IMR-90 (cell line): ENCODE data around the gene HDAC10. TPM values are rescaled to one million over a fixed set of nuclear protein-coding genes. Genes with fewer than 3 reads are reported as not detected.

ENCODE experiments used
- ATAC-seq: fragments of 200-7000 bp; cut with Tn5 transposase; 2 replicates; pipeline ENCODE4 v1.9.1; 2020; ENCODE audit warnings: low read depth, mild to moderate bottlenecking, moderate library complexity
- BruUV-seq: library from RNA; stranded (reverse); fragments of 400-500 nt; replicated peaks from 2 replicates; lab custom pipeline; 2021; lab: Mats Ljungman, UMichigan
- CTCF ChIA-PET: fragments of 300-600 bp; formaldehyde crosslinking; extraction: SDS; loops from one replicate; lab custom pipeline; 2021; ENCODE audit warnings: antibody characterized with exemption; lab: Yijun Ruan, JAX
- POLR2A ChIA-PET: fragments of 300-600 bp; sonication (Branson Sonifier 250); formaldehyde crosslinking; loops from one replicate; lab custom pipeline; 2022; ENCODE audit warnings: antibody characterized with exemption; ENCODE audit not compliant: unreplicated experiment; lab: Charles Lee
- DNase-seq: peaks from one replicate; pipeline ENCODE4 v3.0.0; 2013
- H2AFZ ChIP-seq: replicated peaks from 2 replicates; pipeline ENCODE3; 2013; ENCODE audit warnings: low read length, mild to moderate bottlenecking; ENCODE audit not compliant: poor library complexity
- H2AK5ac ChIP-seq: 2 replicates; pipeline ENCODE4 v1.6.1; 2013; ENCODE audit warnings: low read depth, low read length, inconsistent platforms
- H2AK9ac ChIP-seq: replicated peaks from 2 replicates; pipeline ENCODE3; 2013; ENCODE audit warnings: mild to moderate bottlenecking, low read depth, low read length, moderate library complexity; ENCODE audit not compliant: poor library complexity
- H2BK120ac ChIP-seq: 2 replicates; pipeline ENCODE4 v1.6.1; 2013; ENCODE audit warnings: low read depth, low read length, inconsistent platforms
- H2BK15ac ChIP-seq: 3 replicates; pipeline ENCODE4 v1.6.1; 2013; ENCODE audit warnings: low read depth, low read length, inconsistent platforms
- H2BK20ac ChIP-seq: 2 replicates; pipeline ENCODE4 v1.6.1; 2013; ENCODE audit warnings: low read depth, mild to moderate bottlenecking, inconsistent platforms, low read length, moderate library complexity
- H2BK5ac ChIP-seq: 2 replicates; pipeline ENCODE4 v1.6.1; 2013; ENCODE audit warnings: mild to moderate bottlenecking, low read depth, low read length, inconsistent platforms; ENCODE audit not compliant: poor library complexity, severe bottlenecking
- H3K14ac ChIP-seq: replicated peaks from 2 replicates; pipeline ENCODE4 v1.6.1; 2013; ENCODE audit warnings: low read depth, low read length, inconsistent platforms
- H3K18ac ChIP-seq: 2 replicates; pipeline ENCODE4 v1.6.1; 2013; ENCODE audit warnings: low read depth, low read length, control low read depth
- H3K23ac ChIP-seq: 2 replicates; pipeline ENCODE4 v1.6.1; 2013; ENCODE audit warnings: low read depth, low read length, inconsistent platforms
- H3K27ac ChIP-seq: 2 replicates; pipeline ENCODE4 v1.5.1; 2013; ENCODE audit warnings: mild to moderate bottlenecking, control low read depth, low read length; ENCODE audit not compliant: insufficient read depth
- H3K27me3 ChIP-seq: 2 replicates; pipeline ENCODE4 v1.6.1; 2013; ENCODE audit warnings: low read length; ENCODE audit not compliant: control insufficient read depth, insufficient read depth
- H3K36me3 ChIP-seq: 2 replicates; pipeline ENCODE4 v1.6.1; 2013; ENCODE audit warnings: low read length, mixed read lengths; ENCODE audit not compliant: control insufficient read depth, insufficient read depth
- H3K4ac ChIP-seq: 2 replicates; pipeline ENCODE4 v1.6.1; 2013; ENCODE audit warnings: low read depth, low read length, inconsistent platforms
- H3K4me1 ChIP-seq: 2 replicates; pipeline ENCODE4 v1.6.1; 2013; ENCODE audit warnings: low read length, mixed read lengths; ENCODE audit not compliant: control insufficient read depth, insufficient read depth
- H3K4me2 ChIP-seq: 2 replicates; pipeline ENCODE4 v1.6.1; 2013; ENCODE audit warnings: low read depth, mild to moderate bottlenecking, control low read depth, low read length, moderate library complexity
- H3K4me3 ChIP-seq: 2 replicates; pipeline ENCODE4 v1.5.1; 2013; ENCODE audit warnings: low read depth, mild to moderate bottlenecking, control low read depth, low read length, moderate library complexity; ENCODE audit not compliant: insufficient read depth
- H3K56ac ChIP-seq: 2 replicates; pipeline ENCODE4 v1.6.1; 2013; ENCODE audit warnings: low read length, inconsistent platforms; ENCODE audit not compliant: insufficient read depth; ENCODE audit errors: extremely low read depth
- H3K79me1 ChIP-seq, 2 experiments: 2 replicates each; pipeline ENCODE4 v1.6.1; 2013; ENCODE audit warnings: low read length in 2 of 2, inconsistent platforms in 1 of 2, low read depth in 1 of 2
- H3K9ac ChIP-seq: 2 replicates; pipeline ENCODE4 v1.6.1; 2013; ENCODE audit warnings: low read depth, low read length, control low read depth
- H3K9me1 ChIP-seq: 2 replicates; pipeline ENCODE4 v1.6.1; 2013; ENCODE audit warnings: low read length, inconsistent platforms; ENCODE audit not compliant: insufficient read depth
- H3K9me3 ChIP-seq: 2 replicates; pipeline ENCODE4 v1.6.1; 2013; ENCODE audit warnings: low read length; ENCODE audit not compliant: control insufficient read depth, insufficient read depth
- H4K20me1 ChIP-seq: 2 replicates; pipeline ENCODE4 v1.6.1; 2013; ENCODE audit warnings: low read length, inconsistent platforms; ENCODE audit not compliant: insufficient read depth
- H4K5ac ChIP-seq: 2 replicates; pipeline ENCODE4 v1.6.1; 2013; ENCODE audit warnings: mild to moderate bottlenecking, low read depth, low read length, control low read depth
- H4K8ac ChIP-seq, 2 experiments: 2 replicates each; pipeline ENCODE4 v1.6.1; 2013; ENCODE audit warnings: low read depth in 2 of 2, low read length in 2 of 2, control low read depth in 1 of 2, inconsistent platforms in 1 of 2
- H4K91ac ChIP-seq: 2 replicates; pipeline ENCODE4 v1.6.1; 2013; ENCODE audit warnings: low read depth, low read length, inconsistent platforms; ENCODE audit not compliant: insufficient read depth
- CEBPB ChIP-seq: IDR thresholded peaks from 2 replicates; pipeline ENCODE4 v1.6.1; 2012; ENCODE audit warnings: low read depth, low read length, improper control_type of control experiment
- CHD1 ChIP-seq: IDR thresholded peaks from 2 replicates; pipeline ENCODE4 v1.6.1; 2012; ENCODE audit warnings: low read depth, low read length, improper control_type of control experiment
- FOS ChIP-seq: fragments of 150-350 bp; IDR thresholded peaks from 2 replicates; pipeline ENCODE4 v1.6.1; 2016; ENCODE audit warnings: low read depth, low read length
- RCOR1 ChIP-seq: IDR thresholded peaks from 2 replicates; pipeline ENCODE4 v1.6.1; 2012; ENCODE audit warnings: mild to moderate bottlenecking, low read length, improper control_type of control experiment; ENCODE audit not compliant: insufficient replicate concordance
- WGBS, 2 experiments: methylation state at CpG; one replicate each; pipeline versions ENCODE4 v1.1.5 to v1.1.7; 2013; ENCODE audit warnings: missing lambda C conversion rate in 2 of 2; ENCODE audit not compliant: insufficient read length in 1 of 2; ENCODE audit errors: extremely low coverage in 2 of 2; 5-methylcytosine and 5-hydroxymethylcytosine counted together
- dilution Hi-C: fragments of 300-500 bp; cut with HindIII; formaldehyde crosslinking; loops from one replicate; pipeline ENCODE4 v1.14.3; 2018; ENCODE audit warnings: low sequenced_read_pairs; ENCODE audit not compliant: unreplicated experiment
- in situ Hi-C: fragments of 300-500 bp; cut with MboI; formaldehyde crosslinking; loops from 3 replicates; pipeline ENCODE4 v1.14.3; 2019; ENCODE audit warnings: low sequenced_read_pairs, inconsistent platforms, mixed read lengths
- intact Hi-C: fragments of 100-400 bp; cut with micrococcal nuclease; formaldehyde crosslinking; loops from 2 replicates; pipeline ENCODE4 v1.10.0; 2022
- polyA plus RNA-seq, 3 experiments: library from polyadenylated mRNA; depleted of rRNA; stranded (reverse); fragments of >200 nt; gene quantifications; 2 replicates each; pipeline ENCODE4 v1.2.3, GENCODE V29; 2012; ENCODE audit warnings: low replicate concordance in 1 of 3
- total RNA-seq: library from RNA; depleted of rRNA; stranded (reverse); fragments of >200 nt; gene quantifications from 2 replicates; pipeline ENCODE4 v1.2.3, GENCODE V29; 2012

HDAC10 gene
- total and polyA plus RNA-seq, 2 of the 4 experiments (the other 2 are of a cell fraction), result 3.9 to 35.7 TPM

DNA sequence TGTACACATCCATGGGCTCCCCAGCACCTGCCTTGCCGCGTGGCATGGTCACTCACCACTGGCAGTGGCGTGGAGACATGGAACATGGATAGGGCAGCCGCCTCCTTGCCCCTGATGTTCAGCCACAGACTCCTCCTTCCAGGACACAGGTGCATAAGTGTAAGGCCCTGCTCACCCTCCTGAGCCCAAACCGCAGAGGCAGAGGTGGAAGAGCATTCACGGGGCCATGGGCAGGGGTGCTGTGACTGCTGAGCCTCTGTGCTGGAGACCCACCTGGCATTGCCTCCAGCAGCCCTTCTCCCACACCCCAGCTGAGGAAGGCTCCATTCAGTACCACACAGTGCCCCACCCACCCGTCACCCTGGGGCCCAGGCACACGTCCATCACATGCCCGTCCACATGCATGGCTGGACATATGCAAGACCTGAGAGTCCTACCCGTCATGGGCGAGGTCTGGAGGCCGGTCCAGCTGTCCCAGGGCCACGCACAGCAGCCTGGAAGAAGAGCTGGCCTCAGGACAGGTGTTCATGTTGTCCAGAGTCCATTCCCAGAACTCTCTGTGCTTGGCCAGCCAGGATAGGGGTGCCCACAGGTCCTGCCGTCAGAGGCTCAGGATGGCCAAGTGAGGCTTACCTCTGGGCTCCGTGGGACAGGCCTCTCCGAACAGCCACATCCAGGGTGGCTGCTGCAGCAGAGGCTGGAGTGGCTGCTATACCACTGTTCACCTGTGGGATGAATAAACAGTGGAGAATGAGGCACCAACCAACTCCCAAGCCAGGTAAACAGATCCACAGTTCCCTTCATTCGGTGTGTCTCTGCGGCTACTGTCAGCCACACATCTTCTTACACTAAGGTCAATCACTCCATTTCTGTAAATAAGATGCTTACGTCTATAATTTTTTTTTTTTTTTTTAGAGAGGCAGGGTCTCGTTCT, 4.6 kb downstream of the HDAC10 start:
- no peak overlapping the region for H3K56ac ChIP-seq
- TF ChIP-seq RCOR1 (no peak), FOS (no peak), CHD1 (no peak), CEBPB (no peak)
- no peaks in the 10 kb centered on the region for H3K27me3 ChIP-seq
- dilution Hi-C loops, result no loop called here
- H2BK120ac ChIP-seq, result no peak overlapping the region
- no peak overlapping the region for H2BK5ac ChIP-seq
- ATAC-seq (no peak), DNase-seq (no peak)
- no peak overlapping the region for H2AFZ ChIP-seq
- H3K4ac ChIP-seq, result no peak overlapping the region
- H3K14ac ChIP-seq, result no peak overlapping the region
- H4K91ac ChIP-seq, result no peak overlapping the region
- H3K36me3 ChIP-seq, result peaks cover 21% of the 10 kb centered on the region
- BruUV-seq, result no TSS peak
- no peak overlapping the region for H3K4me3 ChIP-seq
- H2AK9ac ChIP-seq, result no peak overlapping the region
- no peak overlapping the region for H3K4me2 ChIP-seq
- H3K79me1 ChIP-seq, result peaks cover 15 to 60% of the 10 kb centered on the region in 2 experiments
- H4K20me1 ChIP-seq, result peaks cover 28% of the 10 kb centered on the region
- H3K9me1 ChIP-seq, result 0 out of 2 replicates have a peak, but pooled peaks cover 3% of the 10 kb centered on the region
- H2BK20ac ChIP-seq, result no peak overlapping the region
- H3K27ac ChIP-seq, result no peak overlapping the region
- in situ Hi-C loops, result no loop called here
- H2AK5ac ChIP-seq, result 0 out of 2 replicates have a peak overlapping the region, but pooled peaks have one; percentile 17
- no peak overlapping the region for H4K5ac ChIP-seq
- no peak overlapping the region for H3K23ac ChIP-seq
- H3K9ac ChIP-seq, result no peak overlapping the region
- H3K18ac ChIP-seq, result no peak overlapping the region
- H4K8ac ChIP-seq, result no peak overlapping the region
- ChIA-PET CTCF (no interaction called here), POLR2A (no interaction called here)
- no peak overlapping the region for H2BK15ac ChIP-seq
- 90% methylated on average over 7 of the region's 20 CpGs; no CpG with 5 or more reads in 1 of the 2 experiments for WGBS, 2 experiments
- H3K4me1 ChIP-seq, result peaks cover 17% of the 10 kb centered on the region
- no peaks in the 10 kb centered on the region for H3K9me3 ChIP-seq
- intact Hi-C loops, result no loop called here
